ENCODE measurements around the gene CHST12. TPM values are rescaled to one million over a fixed set of nuclear protein-coding genes. Genes with fewer than 3 reads are reported as not detected.

CHST12 gene
- total RNA-seq, 1 experiment from 2014 or later = 19.3 TPM

DNA sequence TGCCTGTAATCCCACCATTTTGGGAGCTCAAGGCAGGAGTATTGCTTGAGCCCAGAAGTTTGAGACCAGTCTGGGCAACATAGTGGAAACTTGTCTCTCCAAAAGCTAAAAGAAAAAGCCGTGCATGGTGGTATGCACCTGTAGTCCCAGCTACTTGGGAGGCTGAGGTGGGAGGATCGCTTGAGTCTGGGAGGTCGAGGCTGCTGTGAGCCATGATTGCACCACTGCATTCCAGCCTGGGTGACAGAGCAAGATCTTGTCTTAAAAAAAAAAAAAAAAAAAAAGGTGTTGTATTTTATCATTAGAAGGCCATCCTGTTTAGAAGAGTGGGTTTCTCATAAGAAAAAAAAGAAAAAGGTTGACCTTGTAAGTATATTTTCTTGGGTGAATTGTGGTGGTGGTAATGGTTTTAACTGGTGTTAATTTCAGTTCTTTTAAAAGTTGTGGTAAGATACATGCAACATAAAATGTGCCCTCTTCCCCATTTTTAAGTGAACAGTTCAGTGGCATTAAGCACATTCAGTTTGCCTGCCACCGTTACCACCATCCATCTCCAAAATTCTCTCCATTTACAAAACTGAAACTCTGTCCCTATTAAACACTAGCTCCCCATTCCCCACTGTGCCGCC lies 38.1 kb downstream of the CHST12 start:
- Histone ChIP-seq H2BK5ac (ENCODE audit: insufficient read length, low read length) (no peak overlapping the region), H3K4me1 (ENCODE audit: insufficient read depth, low read length) (no peaks in the 10 kb centered on the region), H3K23ac (ENCODE audit: insufficient read length, low read depth, low read length) (no peak overlapping the region), H3K27ac (ENCODE audit: insufficient read length, low read depth, low read length) (no peak overlapping the region), H3T11ph (ENCODE audit: low read length) (no peak overlapping the region), H2BK15ac (ENCODE audit: low read depth, low read length) (no peak overlapping the region), H2AK5ac (ENCODE audit: insufficient read length, low read length) (no peak overlapping the region), H3K27me3 (ENCODE audit: insufficient read depth, low read length) (no peaks in the 10 kb centered on the region), H3K4ac (ENCODE audit: low read depth, low read length) (no peak overlapping the region), H2BK20ac (ENCODE audit: low read depth, low read length, poor library complexity, severe bottlenecking) (no peak overlapping the region), H3K9me3 (ENCODE audit: control insufficient read depth, low read depth, low read length) (no peaks in the 10 kb centered on the region), H2AFZ (ENCODE audit: low read length) (no peak overlapping the region), H3K18ac (ENCODE audit: insufficient read length, low read depth, low read length) (no peak overlapping the region), H3K56ac (ENCODE audit: insufficient read length, low read depth, low read length) (no peak overlapping the region), H3K9ac (ENCODE audit: extremely low read depth, insufficient read length, low read length) (no peak overlapping the region), H4K8ac (replicated peaks; ENCODE audit: insufficient read length, low read depth, low read length) (no peak overlapping the region), H3K23me2 (ENCODE audit: insufficient read length, low read depth, low read length, poor library complexity, severe bottlenecking) (no peaks in the 10 kb centered on the region), H3K4me2 (ENCODE audit: insufficient read depth, insufficient read length, low read length) (no peak overlapping the region), H3K14ac (ENCODE audit: insufficient read depth, low read length) (no peak overlapping the region), H4K91ac (ENCODE audit: insufficient read length, low read depth, low read length) (no peak overlapping the region), H4K5ac (ENCODE audit: insufficient read length, low read depth, low read length) (no peak overlapping the region), H2BK12ac (ENCODE audit: insufficient read length, low read depth, low read length) (no peak overlapping the region), H2BK120ac (ENCODE audit: low read depth, low read length, poor library complexity, severe bottlenecking) (no peak overlapping the region), H4K20me1 (ENCODE audit: control insufficient read depth, insufficient read depth, insufficient read length) (no peaks in the 10 kb centered on the region), H3K79me1 (ENCODE audit: insufficient read depth, low read depth, low read length, poor library complexity, severe bottlenecking) (no peaks in the 10 kb centered on the region), H3K79me2 (ENCODE audit: insufficient read depth, low read length) (no peaks in the 10 kb centered on the region)
- TF ChIP-seq, protein P1, sequence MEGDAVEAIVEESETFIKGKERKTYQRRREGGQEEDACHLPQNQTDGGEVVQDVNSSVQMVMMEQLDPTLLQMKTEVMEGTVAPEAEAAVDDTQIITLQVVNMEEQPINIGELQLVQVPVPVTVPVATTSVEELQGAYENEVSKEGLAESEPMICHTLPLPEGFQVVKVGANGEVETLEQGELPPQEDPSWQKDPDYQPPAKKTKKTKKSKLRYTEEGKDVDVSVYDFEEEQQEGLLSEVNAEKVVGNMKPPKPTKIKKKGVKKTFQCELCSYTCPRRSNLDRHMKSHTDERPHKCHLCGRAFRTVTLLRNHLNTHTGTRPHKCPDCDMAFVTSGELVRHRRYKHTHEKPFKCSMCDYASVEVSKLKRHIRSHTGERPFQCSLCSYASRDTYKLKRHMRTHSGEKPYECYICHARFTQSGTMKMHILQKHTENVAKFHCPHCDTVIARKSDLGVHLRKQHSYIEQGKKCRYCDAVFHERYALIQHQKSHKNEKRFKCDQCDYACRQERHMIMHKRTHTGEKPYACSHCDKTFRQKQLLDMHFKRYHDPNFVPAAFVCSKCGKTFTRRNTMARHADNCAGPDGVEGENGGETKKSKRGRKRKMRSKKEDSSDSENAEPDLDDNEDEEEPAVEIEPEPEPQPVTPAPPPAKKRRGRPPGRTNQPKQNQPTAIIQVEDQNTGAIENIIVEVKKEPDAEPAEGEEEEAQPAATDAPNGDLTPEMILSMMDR (conservative IDR thresholded peaks at IDR 0.05) = no peak
- no peak for DNase-seq
- peak overlapping the region in 2 of 3 experiments; percentile 10 to 52; a peak in 1 of 7 replicates for H3K27ac Mint-ChIP-seq
- WGBS (ENCODE audit: extremely low coverage, insufficient read length, low lambda C conversion rate) = no CpG with 5 or more reads among the region's 5 CpGs
- peaks cover 0 to 13% of the 10 kb centered on the region in 2 experiments; a peak in 2 of 4 replicates for H3K4me1 Mint-ChIP-seq
- H3K36me3 Mint-ChIP-seq (ENCODE audit: insufficient read depth in 1 of 3, low read depth in 3 of 3) = peaks cover 0 to 23% (median 9%) of the 10 kb centered on the region in 3 experiments; a peak in 6 of 7 replicates
- no peak overlapping the region for H3K4me3 Mint-ChIP-seq
- H3K27me3 Mint-ChIP-seq (ENCODE audit: low read depth) = no peaks in the 10 kb centered on the region
- no peaks in the 10 kb centered on the region; a peak in 1 of 5 replicates for H3K9me3 Mint-ChIP-seq

All from H9 (cell line).